Measurements from ENCODE around the gene CLCN5.

The CLCN5 gene

DNA sequence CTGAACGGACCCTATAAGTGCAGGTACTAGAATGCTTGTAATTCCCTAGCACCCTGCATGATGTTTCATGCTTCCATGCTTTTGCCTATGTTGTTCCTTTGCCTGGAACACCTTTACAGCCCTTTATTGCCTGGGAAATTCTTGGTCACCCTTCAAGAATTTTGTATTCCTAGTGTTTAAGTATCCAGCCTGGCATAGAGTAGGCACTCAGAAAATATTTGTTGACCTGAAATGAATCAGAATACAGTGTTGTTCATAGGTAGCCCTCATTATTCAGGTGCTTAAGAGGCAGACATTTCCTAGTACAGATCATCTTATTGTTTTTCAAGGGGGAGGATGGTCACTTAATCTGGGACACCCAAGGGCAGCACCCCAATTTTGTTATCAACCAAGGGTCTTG, 203.1 kb downstream of the CLCN5 start:
- no peak for DNase-seq (ENCODE audit: low read depth)
- TF ChIP-seq MYC (IDR thresholded peaks at IDR 0.05; ENCODE audit: low read depth, low read length) (no peak), POLR2A (IDR thresholded peaks at IDR 0.05; ENCODE audit: extremely low read depth, insufficient read length) (no peak)
- TF ChIP-seq, protein P1, sequence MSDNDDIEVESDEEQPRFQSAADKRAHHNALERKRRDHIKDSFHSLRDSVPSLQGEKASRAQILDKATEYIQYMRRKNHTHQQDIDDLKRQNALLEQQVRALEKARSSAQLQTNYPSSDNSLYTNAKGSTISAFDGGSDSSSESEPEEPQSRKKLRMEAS (IDR thresholded peaks at IDR 0.05; ENCODE audit: low read depth, low read length): no peak
- TF ChIP-seq, protein P2, sequence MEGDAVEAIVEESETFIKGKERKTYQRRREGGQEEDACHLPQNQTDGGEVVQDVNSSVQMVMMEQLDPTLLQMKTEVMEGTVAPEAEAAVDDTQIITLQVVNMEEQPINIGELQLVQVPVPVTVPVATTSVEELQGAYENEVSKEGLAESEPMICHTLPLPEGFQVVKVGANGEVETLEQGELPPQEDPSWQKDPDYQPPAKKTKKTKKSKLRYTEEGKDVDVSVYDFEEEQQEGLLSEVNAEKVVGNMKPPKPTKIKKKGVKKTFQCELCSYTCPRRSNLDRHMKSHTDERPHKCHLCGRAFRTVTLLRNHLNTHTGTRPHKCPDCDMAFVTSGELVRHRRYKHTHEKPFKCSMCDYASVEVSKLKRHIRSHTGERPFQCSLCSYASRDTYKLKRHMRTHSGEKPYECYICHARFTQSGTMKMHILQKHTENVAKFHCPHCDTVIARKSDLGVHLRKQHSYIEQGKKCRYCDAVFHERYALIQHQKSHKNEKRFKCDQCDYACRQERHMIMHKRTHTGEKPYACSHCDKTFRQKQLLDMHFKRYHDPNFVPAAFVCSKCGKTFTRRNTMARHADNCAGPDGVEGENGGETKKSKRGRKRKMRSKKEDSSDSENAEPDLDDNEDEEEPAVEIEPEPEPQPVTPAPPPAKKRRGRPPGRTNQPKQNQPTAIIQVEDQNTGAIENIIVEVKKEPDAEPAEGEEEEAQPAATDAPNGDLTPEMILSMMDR (IDR thresholded peaks at IDR 0.05; ENCODE audit: low read depth, low read length): no peak
- H3K4me3 ChIP-seq (ENCODE audit: low read depth, low read length): no peak overlapping the region

DNA sequence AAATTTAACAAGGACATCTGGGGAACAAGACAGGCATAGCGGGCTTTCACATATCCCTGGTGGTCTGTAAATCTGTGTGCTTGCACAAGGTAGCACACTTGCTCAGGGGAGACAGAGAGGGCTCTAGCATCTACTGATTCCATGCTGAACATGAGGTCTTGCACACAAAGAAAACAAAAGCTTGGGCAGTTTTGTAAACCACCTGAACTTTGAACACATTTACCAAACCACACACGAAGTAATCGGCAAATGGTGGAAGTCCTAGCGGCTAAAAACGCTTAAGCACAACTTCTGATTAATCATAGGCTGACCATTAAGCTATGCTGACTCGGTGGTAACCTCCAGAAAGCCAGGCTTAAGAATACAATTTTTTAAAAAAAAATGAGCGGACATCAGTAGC, 225.6 kb downstream of the CLCN5 start:
- H3K4me3 ChIP-seq (ENCODE audit: low read depth, low read length): no peak overlapping the region
- no peak for DNase-seq (ENCODE audit: low read depth)
- TF ChIP-seq POLR2A (IDR thresholded peaks at IDR 0.05; ENCODE audit: extremely low read depth, insufficient read length) (no peak), MYC (IDR thresholded peaks at IDR 0.05; ENCODE audit: low read depth, low read length) (no peak)
- TF ChIP-seq, protein P1 (IDR thresholded peaks at IDR 0.05; ENCODE audit: low read depth, low read length): no peak
- TF ChIP-seq, protein P2 (IDR thresholded peaks at IDR 0.05; ENCODE audit: low read depth, low read length): no peak

Data from NB4 (cell line).